Measurements from ENCODE around the gene MID1.

The MID1 gene

GRCh38 chrX:10479508-10479907 lies 140.9 kb downstream of the MID1 start:
- Histone ChIP-seq H3K4me1 (ENCODE audit: control insufficient read depth, insufficient read depth, low read length) (no peaks in the 10 kb centered on the region), H3K4me3 (ENCODE audit: low read length) (no peak overlapping the region), H3K9me3 (ENCODE audit: control insufficient read depth, insufficient read depth, low read length) (no peaks in the 10 kb centered on the region), H3K27me3 (ENCODE audit: control insufficient read depth, insufficient read depth, low read length) (no peaks in the 10 kb centered on the region), H3K27ac (ENCODE audit: low read length) (no peak overlapping the region), H3K36me3 (ENCODE audit: control insufficient read depth, insufficient read depth, low read length) (no peaks in the 10 kb centered on the region)
- no CpG with 5 or more reads among the region's 3 CpGs for WGBS (ENCODE audit: insufficient coverage, insufficient read length)
- no peak for DNase-seq (ENCODE audit: low read depth, low spot score)

- H3K27me3 ChIP-seq (ENCODE audit: control insufficient read depth, insufficient read depth, low read length): no peaks in the 10 kb centered on the region
- H3K36me3 ChIP-seq (ENCODE audit: control insufficient read depth, insufficient read depth, low read length): no peaks in the 10 kb centered on the region; the same call in 1 of the 2 replicates
- no peaks in the 10 kb centered on the region for H3K9me3 ChIP-seq (ENCODE audit: control insufficient read depth, insufficient read depth, low read length)
- H3K4me1 ChIP-seq (ENCODE audit: control insufficient read depth, insufficient read depth, low read length): no peaks in the 10 kb centered on the region
- no peak for DNase-seq (ENCODE audit: low read depth, low spot score)
- no peak overlapping the region for H3K4me3 ChIP-seq (ENCODE audit: low read length)
- H3K27ac ChIP-seq (ENCODE audit: low read length): no peak overlapping the region
- no CpG with 5 or more reads among the region's 3 CpGs for WGBS (ENCODE audit: insufficient coverage, insufficient read length)
Observed at GRCh38 chrX:10477525-10477924, 142.9 kb downstream of the MID1 start.

GRCh38 chrX:10474913-10475568 lies 145.3 kb downstream of the MID1 start:
- H3K27ac ChIP-seq (ENCODE audit: low read length): no peak overlapping the region
- WGBS (ENCODE audit: insufficient coverage, insufficient read length): no CpG with 5 or more reads among the region's 6 CpGs
- H3K9me3 ChIP-seq (ENCODE audit: control insufficient read depth, insufficient read depth, low read length): no peaks in the 10 kb centered on the region
- no peak overlapping the region for H3K4me3 ChIP-seq (ENCODE audit: low read length)
- no peak for DNase-seq (ENCODE audit: low read depth, low spot score)
- H3K4me1 ChIP-seq (ENCODE audit: control insufficient read depth, insufficient read depth, low read length): no peaks in the 10 kb centered on the region
- no peaks in the 10 kb centered on the region for H3K27me3 ChIP-seq (ENCODE audit: control insufficient read depth, insufficient read depth, low read length)
- no peaks in the 10 kb centered on the region; the same call in 1 of the 2 replicates for H3K36me3 ChIP-seq (ENCODE audit: control insufficient read depth, insufficient read depth, low read length)

- no peaks in the 10 kb centered on the region for H3K9me3 ChIP-seq (ENCODE audit: control insufficient read depth, insufficient read depth, low read length)
- H3K27ac ChIP-seq (ENCODE audit: low read length): no peak overlapping the region
- no peaks in the 10 kb centered on the region for H3K4me1 ChIP-seq (ENCODE audit: control insufficient read depth, insufficient read depth, low read length)
- H3K4me3 ChIP-seq (ENCODE audit: low read length): no peak overlapping the region
- WGBS (ENCODE audit: insufficient coverage, insufficient read length): no CpG with 5 or more reads among the region's 1 CpG
- H3K36me3 ChIP-seq (ENCODE audit: control insufficient read depth, insufficient read depth, low read length): no peaks in the 10 kb centered on the region; the same call in 1 of the 2 replicates
- DNase-seq (ENCODE audit: low read depth, low spot score): no peak
- H3K27me3 ChIP-seq (ENCODE audit: control insufficient read depth, insufficient read depth, low read length): no peaks in the 10 kb centered on the region
Observed at GRCh38 chrX:10474510-10474909, 145.9 kb downstream of the MID1 start.

- H3K27me3 ChIP-seq (ENCODE audit: control insufficient read depth, insufficient read depth, low read length): no peaks in the 10 kb centered on the region
- WGBS (ENCODE audit: insufficient coverage, insufficient read length): no CpG with 5 or more reads among the region's 3 CpGs
- no peaks in the 10 kb centered on the region; the same call in 1 of the 2 replicates for H3K36me3 ChIP-seq (ENCODE audit: control insufficient read depth, insufficient read depth, low read length)
- DNase-seq (ENCODE audit: low read depth, low spot score): no peak
- no peaks in the 10 kb centered on the region for H3K9me3 ChIP-seq (ENCODE audit: control insufficient read depth, insufficient read depth, low read length)
- H3K4me1 ChIP-seq (ENCODE audit: control insufficient read depth, insufficient read depth, low read length): no peaks in the 10 kb centered on the region
- H3K4me3 ChIP-seq (ENCODE audit: low read length): no peak overlapping the region
- H3K27ac ChIP-seq (ENCODE audit: low read length): no peak overlapping the region
Observed at GRCh38 chrX:10471418-10471817, 149.0 kb downstream of the MID1 start.

GRCh38 chrX:10470009-10470408 lies 150.4 kb downstream of the MID1 start:
- no peaks in the 10 kb centered on the region for H3K27me3 ChIP-seq (ENCODE audit: control insufficient read depth, insufficient read depth, low read length)
- no peaks in the 10 kb centered on the region for H3K4me1 ChIP-seq (ENCODE audit: control insufficient read depth, insufficient read depth, low read length)
- no peak overlapping the region for H3K27ac ChIP-seq (ENCODE audit: low read length)
- H3K4me3 ChIP-seq (ENCODE audit: low read length): no peak overlapping the region
- H3K9me3 ChIP-seq (ENCODE audit: control insufficient read depth, insufficient read depth, low read length): no peaks in the 10 kb centered on the region
- no peak for DNase-seq (ENCODE audit: low read depth, low spot score)
- no peaks in the 10 kb centered on the region; the same call in 1 of the 2 replicates for H3K36me3 ChIP-seq (ENCODE audit: control insufficient read depth, insufficient read depth, low read length)

- WGBS (ENCODE audit: insufficient coverage, insufficient read length): no CpG with 5 or more reads among the region's 3 CpGs
- Histone ChIP-seq H3K4me1 (ENCODE audit: control insufficient read depth, insufficient read depth, low read length) (peaks cover 2% of the 10 kb centered on the region; the same call in 1 of the 2 replicates), H3K9me3 (ENCODE audit: control insufficient read depth, insufficient read depth, low read length) (no peaks in the 10 kb centered on the region), H3K27me3 (ENCODE audit: control insufficient read depth, insufficient read depth, low read length) (no peaks in the 10 kb centered on the region), H3K4me3 (ENCODE audit: low read length) (no peak overlapping the region), H3K36me3 (ENCODE audit: control insufficient read depth, insufficient read depth, low read length) (no peaks in the 10 kb centered on the region), H3K27ac (ENCODE audit: low read length) (no peak overlapping the region)
- no peak for DNase-seq (ENCODE audit: low read depth, low spot score)
Observed at GRCh38 chrX:10467793-10468192, 152.6 kb downstream of the MID1 start.

GRCh38 chrX:10465254-10465653 lies 155.1 kb downstream of the MID1 start:
- peaks cover 2% of the 10 kb centered on the region; the same call in 1 of the 2 replicates for H3K4me1 ChIP-seq (ENCODE audit: control insufficient read depth, insufficient read depth, low read length)
- no peaks in the 10 kb centered on the region for H3K9me3 ChIP-seq (ENCODE audit: control insufficient read depth, insufficient read depth, low read length)
- H3K27ac ChIP-seq (ENCODE audit: low read length): no peak overlapping the region
- no peak for DNase-seq (ENCODE audit: low read depth, low spot score)
- WGBS (ENCODE audit: insufficient coverage, insufficient read length): no CpG with 5 or more reads among the region's 2 CpGs
- H3K27me3 ChIP-seq (ENCODE audit: control insufficient read depth, insufficient read depth, low read length): no peaks in the 10 kb centered on the region
- no peak overlapping the region for H3K4me3 ChIP-seq (ENCODE audit: low read length)
- H3K36me3 ChIP-seq (ENCODE audit: control insufficient read depth, insufficient read depth, low read length): no peaks in the 10 kb centered on the region

GRCh38 chrX:10457092-10457491 lies 163.3 kb downstream of the MID1 start:
- WGBS (ENCODE audit: insufficient coverage, insufficient read length): no CpG with 5 or more reads among the region's 5 CpGs
- Histone ChIP-seq H3K27ac (ENCODE audit: low read length) (no peak overlapping the region), H3K9me3 (ENCODE audit: control insufficient read depth, insufficient read depth, low read length) (no peaks in the 10 kb centered on the region), H3K27me3 (ENCODE audit: control insufficient read depth, insufficient read depth, low read length) (no peaks in the 10 kb centered on the region), H3K4me1 (ENCODE audit: control insufficient read depth, insufficient read depth, low read length) (no peaks in the 10 kb centered on the region), H3K4me3 (ENCODE audit: low read length) (no peak overlapping the region), H3K36me3 (ENCODE audit: control insufficient read depth, insufficient read depth, low read length) (no peaks in the 10 kb centered on the region)
- DNase-seq (ENCODE audit: low read depth, low spot score): no peak

- DNase-seq (ENCODE audit: low read depth, low spot score): no peak
- no CpG with 5 or more reads among the region's 1 CpG for WGBS (ENCODE audit: insufficient coverage, insufficient read length)
- H3K9me3 ChIP-seq (ENCODE audit: control insufficient read depth, insufficient read depth, low read length): no peaks in the 10 kb centered on the region
- H3K36me3 ChIP-seq (ENCODE audit: control insufficient read depth, insufficient read depth, low read length): no peaks in the 10 kb centered on the region
- no peaks in the 10 kb centered on the region for H3K27me3 ChIP-seq (ENCODE audit: control insufficient read depth, insufficient read depth, low read length)
- no peaks in the 10 kb centered on the region for H3K4me1 ChIP-seq (ENCODE audit: control insufficient read depth, insufficient read depth, low read length)
- no peak overlapping the region for H3K27ac ChIP-seq (ENCODE audit: low read length)
- H3K4me3 ChIP-seq (ENCODE audit: low read length): no peak overlapping the region
Observed at GRCh38 chrX:10453945-10454344, 166.4 kb downstream of the MID1 start.

GRCh38 chrX:10450959-10451355 lies 169.4 kb downstream of the MID1 start:
- no CpG with 5 or more reads among the region's 4 CpGs for WGBS (ENCODE audit: insufficient coverage, insufficient read length)
- Histone ChIP-seq H3K27ac (ENCODE audit: low read length) (no peak overlapping the region), H3K9me3 (ENCODE audit: control insufficient read depth, insufficient read depth, low read length) (no peaks in the 10 kb centered on the region), H3K4me1 (ENCODE audit: control insufficient read depth, insufficient read depth, low read length) (no peaks in the 10 kb centered on the region), H3K4me3 (ENCODE audit: low read length) (no peak overlapping the region), H3K36me3 (ENCODE audit: control insufficient read depth, insufficient read depth, low read length) (no peaks in the 10 kb centered on the region), H3K27me3 (ENCODE audit: control insufficient read depth, insufficient read depth, low read length) (no peaks in the 10 kb centered on the region)
- no peak for DNase-seq (ENCODE audit: low read depth, low spot score)

Data from iPS DF 6.9 (cell line).